AG10803 (cell line): ENCODE results near the gene BOD1L2.

ENCODE experiments used
- DNase-seq: peaks from one replicate; pipeline ENCODE4 v3.0.0; 2010; ENCODE audit warnings: low read depth
- H3K4me3 ChIP-seq: 2 replicates; pipeline ENCODE4 v1.5.1; 2011; ENCODE audit warnings: mild to moderate bottlenecking, low read length, control low read depth
- TF ChIP-seq, protein P1 (sequence below): conservative IDR thresholded peaks from 2 replicates; pipeline ENCODE4 v1.5.1; 2011; ENCODE audit warnings: mild to moderate bottlenecking, low read length, control low read depth, inconsistent platforms

The BOD1L2 gene

DNA sequence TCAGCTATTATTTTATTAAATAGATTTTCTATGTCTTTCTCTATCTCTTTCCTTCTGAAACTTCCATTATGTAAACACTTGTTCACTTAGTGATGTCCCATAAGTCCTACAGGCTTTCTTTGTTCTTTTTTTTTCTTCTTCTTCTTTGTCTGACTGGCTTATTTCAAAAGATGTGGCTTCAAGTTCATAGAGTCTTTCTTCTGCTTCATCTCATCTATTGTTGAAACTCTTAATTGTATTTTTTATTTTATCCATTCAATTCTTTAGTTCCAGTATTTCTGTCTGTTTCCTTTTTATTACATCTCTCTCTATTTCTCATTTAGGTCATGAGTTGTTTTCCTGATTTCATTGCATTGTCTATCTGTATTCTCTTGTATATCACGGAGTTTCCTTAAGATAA is 38.5 kb downstream of the BOD1L2 start:
- DNase-seq = no peak
- no peak overlapping the region for H3K4me3 ChIP-seq
- TF ChIP-seq, protein P1, sequence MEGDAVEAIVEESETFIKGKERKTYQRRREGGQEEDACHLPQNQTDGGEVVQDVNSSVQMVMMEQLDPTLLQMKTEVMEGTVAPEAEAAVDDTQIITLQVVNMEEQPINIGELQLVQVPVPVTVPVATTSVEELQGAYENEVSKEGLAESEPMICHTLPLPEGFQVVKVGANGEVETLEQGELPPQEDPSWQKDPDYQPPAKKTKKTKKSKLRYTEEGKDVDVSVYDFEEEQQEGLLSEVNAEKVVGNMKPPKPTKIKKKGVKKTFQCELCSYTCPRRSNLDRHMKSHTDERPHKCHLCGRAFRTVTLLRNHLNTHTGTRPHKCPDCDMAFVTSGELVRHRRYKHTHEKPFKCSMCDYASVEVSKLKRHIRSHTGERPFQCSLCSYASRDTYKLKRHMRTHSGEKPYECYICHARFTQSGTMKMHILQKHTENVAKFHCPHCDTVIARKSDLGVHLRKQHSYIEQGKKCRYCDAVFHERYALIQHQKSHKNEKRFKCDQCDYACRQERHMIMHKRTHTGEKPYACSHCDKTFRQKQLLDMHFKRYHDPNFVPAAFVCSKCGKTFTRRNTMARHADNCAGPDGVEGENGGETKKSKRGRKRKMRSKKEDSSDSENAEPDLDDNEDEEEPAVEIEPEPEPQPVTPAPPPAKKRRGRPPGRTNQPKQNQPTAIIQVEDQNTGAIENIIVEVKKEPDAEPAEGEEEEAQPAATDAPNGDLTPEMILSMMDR = no peak

DNA sequence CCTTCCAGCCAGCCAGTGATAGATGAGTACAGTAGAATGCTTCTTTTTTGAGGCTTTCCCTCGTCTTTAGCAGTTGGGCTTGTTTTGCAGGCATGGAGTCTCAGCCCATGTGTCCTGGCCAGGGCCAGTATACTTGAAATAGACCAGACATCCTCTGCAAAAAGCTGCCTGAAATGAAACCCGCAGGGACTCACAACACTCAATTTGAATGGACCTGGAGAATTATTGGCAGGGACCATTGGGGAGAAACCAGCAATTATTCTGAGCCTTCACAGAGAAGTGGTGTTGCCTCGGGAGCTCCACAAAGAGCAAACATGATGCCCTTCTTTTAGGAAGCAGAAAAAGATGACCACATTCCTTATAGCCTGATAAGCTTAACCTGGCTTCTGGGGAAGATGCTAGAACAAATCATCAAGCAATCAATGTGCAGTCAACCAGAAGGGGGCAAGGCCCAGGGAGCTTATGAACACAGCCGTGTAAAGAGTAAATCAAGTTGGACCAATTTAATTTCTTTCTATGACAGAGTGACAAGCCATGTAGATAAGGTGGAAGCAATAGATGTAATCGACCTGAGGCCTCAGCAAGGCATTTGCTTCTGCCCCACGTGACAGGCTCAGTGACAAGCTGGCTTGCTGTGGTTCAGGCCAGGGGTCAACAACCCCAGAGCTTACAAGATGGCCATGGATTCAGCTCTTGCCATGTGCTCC is 42.1 kb downstream of the BOD1L2 start:
- H3K4me3 ChIP-seq = no peak overlapping the region
- TF ChIP-seq, protein P1 = no peak
- no peak for DNase-seq

DNA sequence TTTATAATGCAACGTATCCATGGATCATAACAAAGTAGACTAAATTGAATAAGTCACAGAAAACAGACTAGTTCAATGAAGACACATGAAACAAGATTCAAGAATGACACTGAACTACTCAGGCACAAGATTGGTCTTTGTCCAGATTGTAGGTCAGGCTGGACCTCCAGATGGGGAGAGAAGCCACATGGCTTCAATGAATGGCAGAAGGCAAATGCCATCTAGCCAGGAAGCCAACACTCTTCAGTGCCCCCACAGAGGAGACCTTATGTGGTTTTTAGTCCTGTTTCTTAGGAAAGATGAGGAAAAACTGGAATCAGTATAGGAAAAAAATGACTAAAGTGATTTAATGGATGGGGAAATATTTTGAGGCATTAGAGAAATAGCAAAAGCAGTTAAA is 43.1 kb downstream of the BOD1L2 start:
- no peak for DNase-seq
- H3K4me3 ChIP-seq = no peak overlapping the region
- TF ChIP-seq, protein P1 = no peak

DNA sequence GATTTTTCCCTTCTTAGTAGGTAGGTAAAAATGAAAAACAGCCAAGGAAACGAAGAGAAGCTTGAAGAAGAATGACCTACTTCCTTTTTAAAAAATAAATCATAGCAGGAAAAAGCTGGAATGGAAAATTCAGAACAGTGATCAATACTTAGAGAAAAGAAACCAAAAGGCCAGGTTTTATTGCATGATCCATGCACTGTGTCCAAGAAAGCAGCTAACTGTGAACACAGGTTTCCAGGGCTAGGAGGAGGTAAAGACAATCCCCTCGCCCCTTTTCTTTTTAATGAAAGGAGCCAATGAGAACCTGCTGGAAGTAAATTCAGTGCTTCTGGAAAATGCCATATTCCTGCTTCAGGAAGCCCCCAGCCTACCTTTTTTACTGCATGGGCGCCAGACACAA is 47.2 kb downstream of the BOD1L2 start:
- DNase-seq = no peak
- H3K4me3 ChIP-seq = no peak overlapping the region
- TF ChIP-seq, protein P1 = no peak

DNA sequence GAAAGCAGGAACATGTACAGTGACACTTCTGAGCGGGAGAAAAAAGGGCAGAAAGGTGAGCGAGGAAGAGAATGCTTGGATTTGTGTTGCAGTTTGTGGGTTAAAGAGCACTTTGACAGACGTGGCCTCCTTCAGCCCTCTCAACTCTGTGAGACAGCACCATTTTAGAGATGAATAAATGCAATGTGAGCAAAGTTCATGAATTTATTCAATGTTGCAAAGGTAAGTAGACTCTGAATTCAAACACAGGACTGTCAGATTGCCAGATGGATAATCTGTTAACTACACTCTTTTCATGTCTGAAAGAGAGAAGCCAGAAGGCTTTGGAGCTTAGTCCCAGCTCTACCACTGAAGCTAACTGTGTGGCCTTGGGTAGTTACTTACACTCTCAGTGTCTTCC is 47.7 kb downstream of the BOD1L2 start:
- TF ChIP-seq, protein P1 = no peak
- no peak for DNase-seq
- no peak overlapping the region for H3K4me3 ChIP-seq

DNA sequence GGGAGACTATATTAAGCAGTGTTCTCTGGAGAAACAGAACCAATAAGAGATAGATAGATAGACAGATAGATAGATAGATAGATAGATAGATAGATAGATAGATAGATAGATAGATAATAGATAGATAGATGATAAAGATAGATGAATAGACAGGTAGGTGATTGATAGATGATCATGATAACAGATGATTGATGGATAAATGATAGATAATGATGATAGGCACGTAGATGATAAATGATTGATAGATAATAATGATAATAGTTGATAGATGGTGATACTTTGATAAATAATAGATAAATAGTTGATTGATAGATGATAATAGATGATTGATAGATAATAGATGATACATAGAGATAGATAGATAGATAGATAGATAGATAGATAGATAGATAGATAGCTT is 48.5 kb downstream of the BOD1L2 start:
- H3K4me3 ChIP-seq = no peak overlapping the region
- TF ChIP-seq, protein P1 = no peak
- no peak for DNase-seq

DNA sequence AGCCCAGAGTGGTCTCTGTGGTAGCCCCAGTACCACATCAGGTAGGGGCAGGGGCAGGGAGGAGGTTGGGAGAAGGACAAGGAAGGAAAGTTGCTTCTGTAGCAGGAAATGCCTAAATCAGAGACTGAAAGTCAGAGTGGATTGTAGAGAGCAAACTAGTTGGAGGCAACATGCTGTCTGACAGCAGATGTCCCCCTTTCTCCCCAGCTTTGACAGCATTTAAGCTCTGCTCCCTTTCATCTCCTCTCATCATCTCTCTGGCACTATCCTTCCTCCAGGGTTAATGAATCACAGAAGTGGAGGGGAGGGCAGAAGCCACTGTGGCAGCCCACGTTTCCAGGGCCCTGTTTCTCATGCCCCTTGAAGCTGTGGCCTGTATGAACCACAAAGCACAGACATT is 50.4 kb downstream of the BOD1L2 start:
- no peak overlapping the region for H3K4me3 ChIP-seq
- TF ChIP-seq, protein P1 = no peak
- DNase-seq = no peak
